SK-N-SH (cell line): ENCODE results near the gene ZC2HC1C. TPM values are rescaled to one million over a fixed set of nuclear protein-coding genes. Genes with fewer than 3 reads are reported as not detected.
A peak's percentile ranks its signal among the peaks of the same experiment; 100 is the strongest.

Source experiments
- CTCF ChIA-PET: fragments of 300-600, 350-600 bp; formaldehyde crosslinking; extraction: SDS; loops from one replicate; lab custom pipeline; 2021; lab: Yijun Ruan, JAX
- POLR2A ChIA-PET: fragments of 350-600 bp; sonication (Branson Sonifier 250); formaldehyde crosslinking; extraction: SDS; loops from one replicate; lab custom pipeline; 2020; ENCODE audit warnings: antibody characterized with exemption, inconsistent platforms; lab: Yijun Ruan, JAX
- DNase-seq: peaks from one replicate; pipeline ENCODE4 v3.0.0; 2012
- H2AFZ ChIP-seq: fragments of 200-600 bp; sonication (generic); 2 replicates; pipeline ENCODE4 v1.8.1; 2016; ENCODE audit warnings: antibody characterized with exemption, mild to moderate bottlenecking, low read depth
- H3F3A ChIP-seq: fragments of 200-600 bp; sonication (generic); replicated peaks from 2 replicates; pipeline ENCODE3; 2016; ENCODE audit warnings: antibody characterized with exemption, mild to moderate bottlenecking; ENCODE audit not compliant: insufficient read depth
- H3K27ac ChIP-seq, 2 experiments: fragments of 200-500 bp in 1 of 2; fragments of 200-600 bp in 1 of 2; sonication (Bioruptor generic) in 1 of 2; sonication (generic), shearing (Covaris generic) in 1 of 2; 2 replicates each; pipeline versions ENCODE4 v1.5.1 to v1.6.1; 2014 to 2016; ENCODE audit warnings: low read depth in 2 of 2, inconsistent platforms in 1 of 2, low read length in 1 of 2, mild to moderate bottlenecking in 1 of 2, mixed read lengths in 1 of 2
- H3K27me3 ChIP-seq: fragments of 200-600 bp; sonication (generic), shearing (Covaris generic); 2 replicates; pipeline ENCODE4 v1.6.1; 2016; ENCODE audit warnings: mixed run types; ENCODE audit not compliant: insufficient read depth
- H3K36me3 ChIP-seq, 2 experiments: fragments of 200-500 bp in 1 of 2; fragments of 200-600 bp in 1 of 2; sonication (Bioruptor generic) in 1 of 2; sonication (generic) in 1 of 2; replicated peaks in 1 of 2; 2 replicates each; pipeline versions ENCODE3 to v1.5.1; 2014 to 2016; ENCODE audit warnings: low read length in 1 of 2, mild to moderate bottlenecking in 1 of 2; ENCODE audit not compliant: insufficient read depth in 2 of 2, control insufficient read depth in 1 of 2
- H3K4me1 ChIP-seq, 2 experiments: fragments of 200-500 bp in 1 of 2; fragments of 200-600 bp in 1 of 2; sonication (Bioruptor generic) in 1 of 2; sonication (generic), shearing (Covaris generic) in 1 of 2; 2 replicates each; pipeline versions ENCODE4 v1.5.1 to v1.6.1; 2014 to 2016; ENCODE audit warnings: low read depth in 1 of 2, low read length in 1 of 2, mixed run types in 1 of 2; ENCODE audit not compliant: insufficient read depth in 2 of 2, control insufficient read depth in 1 of 2
- H3K4me2 ChIP-seq: fragments of 200-600 bp; sonication (generic), shearing (Covaris generic); 2 replicates; pipeline ENCODE4 v1.6.1; 2017; ENCODE audit warnings: mixed run types
- H3K4me3 ChIP-seq, 2 experiments: fragments of 200-500 bp in 1 of 2; fragments of 200-600 bp in 1 of 2; sonication (Bioruptor generic) in 1 of 2; sonication (generic), shearing (Covaris generic) in 1 of 2; 2 replicates each; pipeline versions ENCODE4 v1.5.1 to v1.8.1; 2014 to 2016; ENCODE audit warnings: low read depth in 2 of 2, inconsistent platforms in 1 of 2, low read length in 1 of 2, mild to moderate bottlenecking in 1 of 2, mixed read lengths in 1 of 2, moderate library complexity in 1 of 2
- H3K79me2 ChIP-seq: fragments of 200-600 bp; sonication (generic); 2 replicates; pipeline ENCODE4 v1.8.1; 2017; ENCODE audit warnings: mild to moderate bottlenecking; ENCODE audit not compliant: insufficient read depth
- H3K9ac ChIP-seq: fragments of 200-600 bp; sonication (generic); 2 replicates; pipeline ENCODE4 v1.6.1; 2017; ENCODE audit warnings: mixed run types
- H3K9me2 ChIP-seq: fragments of 200-600 bp; sonication (generic); 2 replicates; pipeline ENCODE4 v1.6.1; 2017; ENCODE audit warnings: mixed run types
- H3K9me3 ChIP-seq: fragments of 200-600 bp; sonication (generic); 2 replicates; pipeline ENCODE4 v1.6.1; 2017; ENCODE audit warnings: mixed run types, mild to moderate bottlenecking, moderate library complexity
- H4K20me1 ChIP-seq: fragments of 200-600 bp; sonication (generic); 2 replicates; pipeline ENCODE4 v1.6.1; 2017; ENCODE audit warnings: mild to moderate bottlenecking, mixed run types; ENCODE audit not compliant: insufficient read depth
- CTCF ChIP-seq: fragments of 200-600 bp; sonication (generic); IDR thresholded peaks from 2 replicates; pipeline ENCODE4 v1.6.1; 2017; ENCODE audit warnings: antibody characterized with exemption, mild to moderate bottlenecking, moderate library complexity
- GABPA ChIP-seq: IDR thresholded peaks from 2 replicates; pipeline ENCODE4 v1.4.0; 2012; ENCODE audit warnings: low read depth, mild to moderate bottlenecking
- GATA2 ChIP-seq: sonication (generic); formaldehyde crosslinking; IDR thresholded peaks from 2 replicates; pipeline ENCODE4 v1.5.0; 2020; ENCODE audit warnings: mild to moderate bottlenecking, missing genetic modification reagents
- MXI1 ChIP-seq: IDR thresholded peaks from 2 replicates; pipeline ENCODE4 v1.6.1; 2012; ENCODE audit warnings: mild to moderate bottlenecking, low read depth, low read length, improper control_type of control experiment
- ZBTB33 ChIP-seq: IDR thresholded peaks from 2 replicates; pipeline ENCODE4 v1.4.0; 2012; ENCODE audit warnings: low read depth, borderline replicate concordance
- WGBS: methylation state at CpG from one replicate; pipeline ENCODE4 v1.1.6; 2017; ENCODE audit warnings: low lambda C conversion rate; 5-methylcytosine and 5-hydroxymethylcytosine counted together
- polyA plus RNA-seq, 3 experiments: library from polyadenylated mRNA; depleted of rRNA; stranded (reverse); fragments of >200 nt; gene quantifications; 2 replicates each; pipeline ENCODE4 v1.2.3, GENCODE V29; 2012

ZC2HC1C gene
- polyA plus RNA-seq, 1 of the 3 experiments (the other 2 are of a cell fraction): 1.2 TPM

- no peaks in the 10 kb centered on the region for H3K27me3 ChIP-seq
- H3K4me2 ChIP-seq: no peak overlapping the region
- no peak overlapping the region for H3K9ac ChIP-seq
- peaks cover 6% of the 10 kb centered on the region in 2 experiments; a peak in 3 of 4 replicates for H3K4me1 ChIP-seq
- WGBS: 66% methylated on average over 2 of the region's 2 CpGs
- H3F3A ChIP-seq: peaks cover 12% of the 10 kb centered on the region
- no peaks in the 10 kb centered on the region for H4K20me1 ChIP-seq
- H3K27ac ChIP-seq: peak overlapping the region in 1 of 2 experiments; percentile 36; a peak in 1 of 4 replicates
- no peaks in the 10 kb centered on the region for H3K9me2 ChIP-seq
- DNase-seq: peak; percentile 26
- no peaks in the 10 kb centered on the region for H3K79me2 ChIP-seq
- CTCF ChIA-PET: interaction anchor here (1.0 to 1.7 kb wide), 2 partner anchors 13 to 27 kb away, joined by 3 to 8 read pairs; no protein-coding TSS in a partner anchor
- no peak overlapping the region for H3K4me3 ChIP-seq
- POLR2A ChIA-PET: interaction anchor here (0.5 to 0.9 kb wide), 2 partner anchors 30 to 146 kb away, joined by 3 to 4 read pairs; partner anchors contain the start of gene EIF2B2
- no peak overlapping the region for H2AFZ ChIP-seq
- peaks cover 16 to 20% of the 10 kb centered on the region in 2 experiments for H3K36me3 ChIP-seq
- TF ChIP-seq CTCF: no peak
- TF ChIP-seq GATA2 (CRISPR knock-in tag): no peak
- TF ChIP-seq GABPA: no peak
- TF ChIP-seq MXI1: peak; percentile 71
- TF ChIP-seq ZBTB33: no peak
- no peaks in the 10 kb centered on the region for H3K9me3 ChIP-seq
These were observed 36.5 kb upstream of the ZC2HC1C start for GRCh38 chr14:75032939-75033338.

GRCh38 chr14:75040507-75040906 is 28.9 kb upstream of the ZC2HC1C start:
- H3K79me2 ChIP-seq: peaks cover 6% of the 10 kb centered on the region; the same call in 1 of the 2 replicates
- POLR2A ChIA-PET: no interaction called here
- WGBS: 81% methylated on average over 1 of the region's 1 CpG

More at GRCh38 chr14:75040507-75040906, 28.9 kb upstream of the ZC2HC1C start:
- H3K4me3 ChIP-seq: no peak overlapping the region
- H3K9me2 ChIP-seq: no peaks in the 10 kb centered on the region
- DNase-seq: no peak
- H3K36me3 ChIP-seq: peaks cover 6% of the 10 kb centered on the region in 2 experiments
- no peak overlapping the region for H2AFZ ChIP-seq
- CTCF ChIA-PET: interaction anchor here (0.6 to 2.4 kb wide), 2 partner anchors 48 to 1310 kb away, joined by 3 to 8 read pairs; no protein-coding TSS in a partner anchor
- peak overlapping the region in 1 of 2 experiments; percentile 43; a peak in 1 of 4 replicates for H3K27ac ChIP-seq
- peaks cover 10% of the 10 kb centered on the region for H3F3A ChIP-seq
- no peaks in the 10 kb centered on the region for H3K9me3 ChIP-seq
- no peak for TF ChIP-seq ZBTB33
- TF ChIP-seq, all 33 proteins: peak for 0
- Histone ChIP-seq H3K9ac (no peak overlapping the region), H3K4me2 (no peak overlapping the region), H4K20me1 (no peaks in the 10 kb centered on the region), H3K4me1 (peaks cover 24 to 25% of the 10 kb centered on the region in 2 experiments; a peak in 3 of 4 replicates), H3K27me3 (no peaks in the 10 kb centered on the region)
